ENCODE results near the gene CD74.

- no peak for TF ChIP-seq EZH2 (IDR thresholded peaks at IDR 0.05; ENCODE audit: low read length, missing control alignments)
- TF ChIP-seq CTCF (conservative IDR thresholded peaks at IDR 0.05 in 1 of 2, IDR thresholded peaks at IDR 0.05 in 1 of 2; ENCODE audit: low read depth in 1 of 2, low read length in 2 of 2), result no peak
These were observed 51.4 kb downstream of the CD74 start for GRCh38 chr5:150361301-150361700.

All from fibroblast of lung (primary cell).